HepG2 (cell line): Measurements from ENCODE around the gene NRSN2. TPM values are rescaled to one million over a fixed set of nuclear protein-coding genes. Genes with fewer than 3 reads are reported as not detected.
A peak's percentile ranks its signal among the peaks of the same experiment; 100 is the strongest.

Source experiments
- ARID2 ChIP-seq: sonication (generic); formaldehyde crosslinking; IDR thresholded peaks from 2 replicates; pipeline ENCODE4 v1.8.1; 2022; ENCODE audit warnings: mild to moderate bottlenecking, missing genetic modification reagents, borderline replicate concordance
- BORCS8-MEF2B ChIP-seq: sonication (generic); formaldehyde crosslinking; IDR thresholded peaks from 2 replicates; pipeline ENCODE4 v1.8.0; 2022; ENCODE audit warnings: mild to moderate bottlenecking, missing genetic modification reagents
- DNMT1 ChIP-seq: sonication (generic); formaldehyde crosslinking; IDR thresholded peaks from 2 replicates; pipeline ENCODE4 v1.5.1; 2020; ENCODE audit warnings: mild to moderate bottlenecking, missing genetic modification reagents
- FOXC1 ChIP-seq: sonication (generic); formaldehyde crosslinking; IDR thresholded peaks from 2 replicates; pipeline ENCODE4 v1.8.0; 2022; ENCODE audit warnings: mild to moderate bottlenecking, missing genetic modification reagents, borderline replicate concordance
- FOXK2 ChIP-seq: fragments of 450-650 bp; IDR thresholded peaks from 2 replicates; pipeline ENCODE4 v1.6.1; 2016
- GATAD2A ChIP-seq: IDR thresholded peaks from 2 replicates; pipeline ENCODE4 v1.6.1; 2016
- IKZF1 ChIP-seq: fragments of 450-650 bp; IDR thresholded peaks from 2 replicates; pipeline ENCODE4 v1.7.1; 2016
- NCOR1 ChIP-seq: fragments of 200-600 bp; sonication (generic); IDR thresholded peaks from 2 replicates; pipeline ENCODE4 v1.7.0; 2017; ENCODE audit warnings: antibody characterized with exemption, low read length, borderline replicate concordance
- NFIC ChIP-seq: IDR thresholded peaks from 2 replicates; pipeline ENCODE4 v1.6.1; 2012; ENCODE audit warnings: mild to moderate bottlenecking, low read length, inconsistent platforms
- PHF21A ChIP-seq: sonication (generic); formaldehyde crosslinking; IDR thresholded peaks from 2 replicates; pipeline ENCODE4 v1.5.0; 2020; ENCODE audit warnings: mild to moderate bottlenecking, missing genetic modification reagents
- REXO4 ChIP-seq: sonication (generic); formaldehyde crosslinking; IDR thresholded peaks from 2 replicates; pipeline ENCODE4 v1.8.0; 2022; ENCODE audit warnings: missing genetic modification reagents, mild to moderate bottlenecking, borderline replicate concordance
- THAP11 ChIP-seq: IDR thresholded peaks from 2 replicates; pipeline ENCODE4 v1.6.1; 2016; ENCODE audit warnings: missing biosample characterization, missing genetic modification reagents
- TP53 ChIP-seq: sonication (generic); formaldehyde crosslinking; conservative IDR thresholded peaks from 2 replicates; pipeline ENCODE4 v1.4.0; 2020; ENCODE audit warnings: missing genetic modification reagents
- ZBTB1 ChIP-seq: sonication (generic); formaldehyde crosslinking; IDR thresholded peaks from 2 replicates; pipeline ENCODE4 v1.4.0; 2020; ENCODE audit warnings: missing genetic modification reagents, borderline replicate concordance
- ZBTB8A ChIP-seq: sonication (generic); formaldehyde crosslinking; IDR thresholded peaks from 2 replicates; pipeline ENCODE4 v1.4.0; 2020; ENCODE audit warnings: mild to moderate bottlenecking, low read depth, missing genetic modification reagents, borderline replicate concordance
- ZFP36L2 ChIP-seq: sonication (generic); formaldehyde crosslinking; IDR thresholded peaks from 2 replicates; pipeline ENCODE4 v1.4.0; 2020; ENCODE audit warnings: missing genetic modification reagents
- ZNF460 ChIP-seq: sonication (generic); formaldehyde crosslinking; IDR thresholded peaks from 2 replicates; pipeline ENCODE4 v1.5.1; 2020; ENCODE audit warnings: missing genetic modification reagents, mild to moderate bottlenecking, borderline replicate concordance
- ZNF652 ChIP-seq: IDR thresholded peaks from 2 replicates; pipeline ENCODE4 v1.6.1; 2016; ENCODE audit warnings: low read depth, borderline replicate concordance
- ZNF674 ChIP-seq: sonication (generic); formaldehyde crosslinking; IDR thresholded peaks from 2 replicates; pipeline ENCODE4 v1.5.0; 2020; ENCODE audit warnings: low read depth, mild to moderate bottlenecking, missing genetic modification reagents
- ZNF724P ChIP-seq: sonication (generic); formaldehyde crosslinking; IDR thresholded peaks from 2 replicates; pipeline ENCODE4 v1.8.0; 2022; ENCODE audit warnings: missing genetic modification reagents, borderline replicate concordance
- ZNF761 ChIP-seq: sonication (generic); formaldehyde crosslinking; conservative IDR thresholded peaks from 2 replicates; pipeline ENCODE4 v1.4.0; 2020; ENCODE audit warnings: mild to moderate bottlenecking, missing genetic modification reagents
- ZXDC ChIP-seq: sonication (generic); formaldehyde crosslinking; IDR thresholded peaks from 2 replicates; pipeline ENCODE4 v1.5.0; 2020; ENCODE audit warnings: mild to moderate bottlenecking, missing genetic modification reagents
- polyA plus RNA-seq, 8 experiments: library from polyadenylated mRNA; depleted of rRNA in 3 of 8; stranded (reverse) in 7 of 8; unstranded in 1 of 8; fragments of >200 nt; fragmentation: Illumina TruSeq in 4 of 8; extraction: Trizol in 4 of 8; gene quantifications; 2 replicates each; pipeline versions ENCODE4 v1.2.1 to v1.2.3, GENCODE V29; 2011 to 2016; ENCODE audit warnings: low read depth in 4 of 8, missing spikeins in 1 of 8, mixed read lengths in 1 of 8; ENCODE audit not compliant: insufficient read depth in 1 of 8
- total RNA-seq, 5 experiments: library from RNA; depleted of rRNA; stranded (reverse); fragments of >200 nt; fragmentation: Illumina TruSeq; extraction: Trizol; gene quantifications; 2 replicates each; pipeline ENCODE4 v1.2.3, GENCODE V29; 2016; ENCODE audit warnings: low read depth in 1 of 5
- TF ChIP-seq, protein P1 (sequence below): sonication (generic); formaldehyde crosslinking; IDR thresholded peaks from 2 replicates; pipeline ENCODE4 v1.8.0; 2022; ENCODE audit warnings: mild to moderate bottlenecking, missing genetic modification reagents; ENCODE audit not compliant: insufficient replicate concordance
- TF ChIP-seq, protein P2 (sequence below): sonication (generic); formaldehyde crosslinking; IDR thresholded peaks from 2 replicates; pipeline ENCODE4 v1.8.1; 2022; ENCODE audit warnings: low read depth, mild to moderate bottlenecking, missing genetic modification reagents

NRSN2 gene
- total and polyA plus RNA-seq, 2 of the 13 experiments (the other 11 are each of a cell fraction or from before 2014, with no cell fraction given) = 32.3 to 49.4 TPM

GRCh38 chr20:347640-348484, 951 bp downstream of the NRSN2 start (continued):
- TF ChIP-seq ARID2 (0 out of 2 replicates have a peak, but pooled peaks have one; percentile 85), GATAD2A (CRISPR knock-in tag) (peak; percentile 94), THAP11 (CRISPR knock-in tag) (peak; percentile 88), BORCS8-MEF2B (peak; percentile 95), FOXC1 (CRISPR knock-in tag) (peak; percentile 97), ZXDC (CRISPR knock-in tag) (no peak; the same call in 1 of the 2 replicates), ZNF761 (CRISPR knock-in tag) (0 out of 2 replicates have a peak, but pooled peaks have one; percentile 32), ZBTB1 (CRISPR knock-in tag) (peak; percentile 36; the same call in 1 of the 2 replicates), ZNF674 (CRISPR knock-in tag) (peak; percentile 98; the same call in 1 of the 2 replicates), PHF21A (CRISPR knock-in tag) (peak; percentile 98), ZFP36L2 (no peak), IKZF1 (no peak), FOXK2 (peak; percentile 56), ZBTB8A (CRISPR knock-in tag) (no peak; the same call in 1 of the 2 replicates), DNMT1 (CRISPR knock-in tag) (0 out of 2 replicates have a peak, but pooled peaks have one; percentile 41), ZNF724P (CRISPR knock-in tag) (peak; percentile 93), TP53 (CRISPR knock-in tag) (0 out of 2 replicates have a peak, but pooled peaks have one; percentile 83), REXO4 (CRISPR knock-in tag) (no peak), NFIC (no peak), ZNF652 (CRISPR knock-in tag) (no peak), NCOR1 (peak; percentile 83; the same call in 1 of the 2 replicates), ZNF460 (CRISPR knock-in tag) (peak; percentile 71; the same call in 1 of the 2 replicates)
- TF ChIP-seq, protein P1, sequence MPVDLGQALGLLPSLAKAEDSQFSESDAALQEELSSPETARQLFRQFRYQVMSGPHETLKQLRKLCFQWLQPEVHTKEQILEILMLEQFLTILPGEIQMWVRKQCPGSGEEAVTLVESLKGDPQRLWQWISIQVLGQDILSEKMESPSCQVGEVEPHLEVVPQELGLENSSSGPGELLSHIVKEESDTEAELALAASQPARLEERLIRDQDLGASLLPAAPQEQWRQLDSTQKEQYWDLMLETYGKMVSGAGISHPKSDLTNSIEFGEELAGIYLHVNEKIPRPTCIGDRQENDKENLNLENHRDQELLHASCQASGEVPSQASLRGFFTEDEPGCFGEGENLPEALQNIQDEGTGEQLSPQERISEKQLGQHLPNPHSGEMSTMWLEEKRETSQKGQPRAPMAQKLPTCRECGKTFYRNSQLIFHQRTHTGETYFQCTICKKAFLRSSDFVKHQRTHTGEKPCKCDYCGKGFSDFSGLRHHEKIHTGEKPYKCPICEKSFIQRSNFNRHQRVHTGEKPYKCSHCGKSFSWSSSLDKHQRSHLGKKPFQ = peak; percentile 79
- TF ChIP-seq, protein P2, sequence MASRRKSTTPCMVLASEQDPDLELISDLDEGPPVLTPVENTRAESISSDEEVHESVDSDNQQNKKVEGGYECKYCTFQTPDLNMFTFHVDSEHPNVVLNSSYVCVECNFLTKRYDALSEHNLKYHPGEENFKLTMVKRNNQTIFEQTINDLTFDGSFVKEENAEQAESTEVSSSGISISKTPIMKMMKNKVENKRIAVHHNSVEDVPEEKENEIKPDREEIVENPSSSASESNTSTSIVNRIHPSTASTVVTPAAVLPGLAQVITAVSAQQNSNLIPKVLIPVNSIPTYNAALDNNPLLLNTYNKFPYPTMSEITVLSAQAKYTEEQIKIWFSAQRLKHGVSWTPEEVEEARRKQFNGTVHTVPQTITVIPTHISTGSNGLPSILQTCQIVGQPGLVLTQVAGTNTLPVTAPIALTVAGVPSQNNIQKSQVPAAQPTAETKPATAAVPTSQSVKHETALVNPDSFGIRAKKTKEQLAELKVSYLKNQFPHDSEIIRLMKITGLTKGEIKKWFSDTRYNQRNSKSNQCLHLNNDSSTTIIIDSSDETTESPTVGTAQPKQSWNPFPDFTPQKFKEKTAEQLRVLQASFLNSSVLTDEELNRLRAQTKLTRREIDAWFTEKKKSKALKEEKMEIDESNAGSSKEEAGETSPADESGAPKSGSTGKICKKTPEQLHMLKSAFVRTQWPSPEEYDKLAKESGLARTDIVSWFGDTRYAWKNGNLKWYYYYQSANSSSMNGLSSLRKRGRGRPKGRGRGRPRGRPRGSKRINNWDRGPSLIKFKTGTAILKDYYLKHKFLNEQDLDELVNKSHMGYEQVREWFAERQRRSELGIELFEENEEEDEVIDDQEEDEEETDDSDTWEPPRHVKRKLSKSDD = peak; percentile 60
